A549 treated with CORT108297 at 1 μM for 4 hours (cell line): ENCODE data around the gene GRIN2D. TPM values are rescaled to one million over a fixed set of nuclear protein-coding genes. Genes with fewer than 3 reads are reported as not detected.

Source experiments
- total RNA-seq: library from RNA; stranded (reverse); fragments of 200-300 nt; extraction: Qiagen RNA extraction; gene quantifications from 5 replicates; pipeline ENCODE4 v1.2.3, GENCODE V29; 2022

GRIN2D gene
- total RNA-seq: 6.3 to 11.3 TPM (median 10.6 TPM) in 5 replicates

DNA sequence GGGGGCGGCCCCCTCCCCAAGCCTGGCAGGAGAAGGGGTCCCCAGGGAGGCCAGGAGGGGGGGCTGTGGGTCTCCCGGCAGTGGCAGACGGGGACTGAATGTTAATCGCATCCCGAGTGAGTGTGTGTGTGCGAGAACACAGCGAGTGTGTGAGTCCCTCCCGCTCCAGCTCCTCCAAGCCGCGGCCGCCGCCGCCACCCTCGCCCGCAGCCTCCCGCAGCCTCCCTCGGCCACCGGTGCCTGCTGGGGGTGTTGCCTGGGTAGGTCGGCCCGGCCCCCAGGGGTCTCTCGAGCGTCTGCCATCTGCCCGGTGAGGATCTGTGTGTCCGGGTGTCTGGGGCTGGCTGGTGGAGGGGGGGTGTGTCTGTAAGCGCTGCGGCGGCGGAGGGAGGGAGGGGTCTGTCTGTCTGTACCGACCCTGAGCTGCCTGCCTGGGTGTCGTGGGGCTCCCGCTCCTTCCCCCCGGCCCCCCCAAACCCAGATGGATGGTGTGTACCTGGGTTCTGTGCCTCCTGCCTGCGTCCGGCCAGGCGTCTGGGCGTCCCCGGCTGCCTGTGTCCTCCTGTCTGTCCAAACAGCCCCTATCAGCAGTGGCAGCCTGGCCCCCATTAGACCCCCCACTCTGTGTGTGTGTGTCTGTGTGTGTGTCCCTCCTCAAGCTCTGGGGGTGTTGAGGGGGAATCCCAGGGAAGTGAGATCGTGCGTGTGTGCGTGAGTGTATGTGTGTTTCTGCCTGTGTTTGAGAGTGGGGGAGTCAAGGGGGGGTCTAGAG, at the start of gene GRIN2D:
Gene GRIN2D, plus strand, starts transcription at position 110 of the 772 bp plus-strand sequence. CDS start 4,725 bp downstream, outside the sequence.

DNA sequence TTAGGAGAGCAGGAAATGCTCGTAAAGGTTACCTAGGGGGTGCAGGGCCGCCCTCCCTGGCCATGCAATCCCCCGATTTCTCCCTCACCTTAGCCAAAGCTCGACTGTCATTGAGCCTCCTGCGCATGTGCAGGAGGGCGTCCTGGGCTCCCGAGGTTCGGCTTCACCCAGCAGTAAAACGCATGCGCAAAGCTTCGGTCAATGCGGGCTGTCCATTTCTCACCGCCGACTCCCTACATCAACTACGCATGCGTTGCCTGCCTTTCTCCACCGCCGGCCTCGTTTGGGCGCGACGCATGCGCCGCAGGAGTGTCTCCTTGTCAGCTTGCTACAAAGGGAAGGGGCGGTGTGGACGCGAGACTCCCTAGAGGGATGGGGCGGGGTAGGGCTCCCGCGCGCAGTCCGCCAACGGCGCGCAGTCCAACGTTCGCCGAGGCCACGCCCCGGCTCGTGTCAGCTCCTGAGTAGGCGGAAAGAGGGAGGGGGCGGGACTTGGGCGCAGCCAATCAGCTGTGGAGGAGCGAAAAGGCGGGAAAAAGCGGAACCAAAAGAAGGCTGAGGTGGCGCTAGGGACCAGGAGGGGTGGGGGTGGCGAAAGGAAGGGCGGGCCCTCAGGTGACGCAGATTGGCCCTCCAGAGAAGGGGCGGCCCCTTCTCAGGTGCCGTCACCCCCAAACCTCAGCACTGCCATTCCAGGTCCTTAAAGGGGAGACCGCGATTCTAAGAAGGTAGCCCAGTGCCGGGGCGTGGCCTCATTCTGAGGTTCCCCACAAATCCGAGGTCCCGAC, 29.5 kb upstream of the GRIN2D start, which contains the start of the genes SYNGR4 and TMEM143:
Gene SYNGR4, plus strand, starts transcription at position 558 of the 788 bp plus-strand sequence. CDS start 1,476 bp downstream, outside the sequence.
Gene TMEM143, minus strand, starts transcription at position 131 of the 788 bp plus-strand sequence. Its CDS starts 20 bp downstream, at position 111.

DNA sequence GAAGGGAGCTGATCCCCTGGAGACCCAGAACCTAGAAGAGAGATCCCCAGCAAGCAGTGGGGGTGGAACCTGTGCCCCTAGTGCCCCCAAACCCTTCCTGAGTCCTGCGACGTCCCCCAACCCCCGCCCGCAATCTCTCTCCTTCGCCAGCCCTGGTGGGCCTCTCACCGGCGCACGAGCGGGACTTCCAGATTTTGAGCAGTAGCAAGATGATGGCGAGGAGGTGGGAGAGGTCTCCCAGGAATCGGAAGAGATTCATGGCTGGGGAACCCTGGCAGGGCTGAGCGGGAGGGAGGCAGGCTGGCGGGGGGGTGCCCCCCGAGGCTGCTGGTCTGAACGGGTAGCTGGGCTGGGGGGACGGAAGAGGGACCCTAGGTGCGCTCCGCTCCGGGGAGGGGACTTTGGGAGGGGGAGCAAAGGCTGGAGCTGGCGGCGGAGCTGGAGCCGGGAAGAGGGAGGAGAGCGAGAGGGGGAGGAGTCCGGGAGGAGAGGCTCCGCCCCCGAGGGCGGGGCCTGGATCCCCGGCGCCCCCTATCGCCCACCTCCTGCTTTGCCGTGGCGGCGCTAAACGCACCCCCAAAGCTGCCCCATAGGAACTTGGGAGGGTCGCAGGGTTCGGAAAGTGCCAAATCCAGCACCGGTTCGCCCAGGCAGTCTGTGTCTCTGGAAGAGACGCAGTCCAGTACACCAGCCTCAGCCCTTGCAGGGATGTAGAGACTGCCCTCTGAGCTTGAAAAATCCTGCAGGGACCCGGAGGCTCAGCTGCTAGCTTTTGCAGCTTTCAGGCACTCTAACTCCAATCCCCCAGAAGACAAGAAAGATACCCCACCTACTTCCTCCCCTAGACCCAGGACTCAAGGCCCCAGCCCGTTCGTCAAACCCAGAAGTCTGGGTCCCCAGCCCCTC, 2.1 kb upstream of the GRIN2D start, which contains the start of gene KDELR1:
Gene KDELR1, minus strand, starts transcription at position 452 of the 906 bp plus-strand sequence. Its CDS starts 193 bp downstream, at position 259.

Other genes with a start within 250 kb of the GRIN2D start
- gene LIG1, start 223.3 kb upstream of the GRIN2D start, total RNA-seq: 59.0 to 70.2 TPM (median 62.5 TPM) in 5 replicates
- 5.7 to 8.7 TPM (median 7.2 TPM) in 5 replicates for gene ZSWIM9, start 223.0 kb upstream of the GRIN2D start, total RNA-seq
- gene CARD8, start 137.8 kb upstream of the GRIN2D start, total RNA-seq: 16.5 to 19.8 TPM (median 18.4 TPM) in 5 replicates
- 4.7 to 5.4 TPM (median 5.3 TPM) in 5 replicates for gene ZNF114, start 123.6 kb upstream of the GRIN2D start, total RNA-seq
- gene EMP3, start 68.1 kb upstream of the GRIN2D start, total RNA-seq: 465 to 500 TPM (median 480 TPM) in 5 replicates
- 3.2 to 5.1 TPM (median 4.5 TPM) in 5 replicates for gene TMEM143, start 29.7 kb upstream of the GRIN2D start, total RNA-seq
- 2.5 to 3.7 TPM (median 3.2 TPM) in 5 replicates for gene SYNGR4, start 29.3 kb upstream of the GRIN2D start, total RNA-seq
- gene KDELR1, start 2.1 kb upstream of the GRIN2D start, total RNA-seq: 385 to 442 TPM (median 423 TPM) in 5 replicates
- gene GRWD1, start 52.3 kb downstream of the GRIN2D start, total RNA-seq: 111 to 130 TPM (median 123 TPM) in 5 replicates
- gene KCNJ14, start 61.9 kb downstream of the GRIN2D start, total RNA-seq: 1.0 to 2.1 TPM (median 1.2 TPM) in 5 replicates
- gene CYTH2, start 75.7 kb downstream of the GRIN2D start, total RNA-seq: 54.4 to 67.4 TPM (median 61.8 TPM) in 5 replicates
- gene LMTK3, start 118.2 kb downstream of the GRIN2D start, total RNA-seq: 2.8 to 5.4 TPM (median 4.8 TPM) in 5 replicates
- gene SULT2B1, start 158.5 kb downstream of the GRIN2D start, total RNA-seq: 12.8 to 18.0 TPM (median 16.4 TPM) in 5 replicates
- 0.20 TPM in 1 of 5 replicates, not detected in the others for gene SPACA4, start 213.1 kb downstream of the GRIN2D start, total RNA-seq
- 0.07 to 0.35 TPM (median 0.25 TPM) in 4 of 5 replicates, not detected in the other for gene FAM83E, start 221.4 kb downstream of the GRIN2D start, total RNA-seq
- 3,152 to 3,709 TPM (median 3,369 TPM) in 5 replicates for gene RPL18, start 225.5 kb downstream of the GRIN2D start, total RNA-seq
- gene SPHK2, start 225.8 kb downstream of the GRIN2D start, total RNA-seq: 11.7 to 18.9 TPM (median 16.8 TPM) in 5 replicates
- 1.8 to 2.8 TPM (median 2.6 TPM) in 5 replicates for gene DBP, start 243.7 kb downstream of the GRIN2D start, total RNA-seq